Transverse colon (tissue), 3 donors: ENCODE results near the gene TARBP2.

Experiments used
- EP300 ChIP-seq: sonication (generic); formaldehyde crosslinking; IDR thresholded peaks from one replicate; pipeline ENCODE4 v1.6.1; 2017; ENCODE audit warnings: antibody characterized with exemption, low read depth
- TF ChIP-seq, protein P1 (sequence below), 5 experiments: fragments of 200-600 bp in 3 of 5; fragments of 450-650 bp in 2 of 5; sonication (generic) in 3 of 5; IDR thresholded peaks; 1 replicate in 2 of 5; 2 replicates in 3 of 5; pipeline ENCODE4 v1.5.1; 2016 to 2017; ENCODE audit warnings: antibody characterized with exemption in 5 of 5, inconsistent platforms in 3 of 5, mild to moderate bottlenecking in 2 of 5, moderate library complexity in 1 of 5

DNA sequence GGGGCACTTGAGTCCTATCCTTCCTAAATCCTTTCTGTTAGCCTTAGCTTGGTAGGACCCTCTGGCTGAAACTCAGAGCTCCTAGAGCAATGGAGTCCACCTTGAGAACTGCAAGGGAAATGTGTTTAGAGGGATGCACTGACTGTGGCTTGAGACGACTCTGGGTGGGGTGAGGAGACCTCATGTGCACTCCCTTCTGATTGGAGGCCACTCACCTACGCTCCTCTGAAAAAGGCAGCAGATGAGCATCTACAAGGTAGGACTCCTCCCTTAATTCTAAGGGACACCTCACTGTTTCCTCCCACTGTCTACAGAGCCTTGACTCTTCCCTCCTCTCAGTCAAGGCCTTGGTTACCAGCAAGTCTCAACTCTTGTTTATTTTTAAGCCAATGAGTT, 2.9 kb upstream of the TARBP2 start:
- TF ChIP-seq, protein P1, sequence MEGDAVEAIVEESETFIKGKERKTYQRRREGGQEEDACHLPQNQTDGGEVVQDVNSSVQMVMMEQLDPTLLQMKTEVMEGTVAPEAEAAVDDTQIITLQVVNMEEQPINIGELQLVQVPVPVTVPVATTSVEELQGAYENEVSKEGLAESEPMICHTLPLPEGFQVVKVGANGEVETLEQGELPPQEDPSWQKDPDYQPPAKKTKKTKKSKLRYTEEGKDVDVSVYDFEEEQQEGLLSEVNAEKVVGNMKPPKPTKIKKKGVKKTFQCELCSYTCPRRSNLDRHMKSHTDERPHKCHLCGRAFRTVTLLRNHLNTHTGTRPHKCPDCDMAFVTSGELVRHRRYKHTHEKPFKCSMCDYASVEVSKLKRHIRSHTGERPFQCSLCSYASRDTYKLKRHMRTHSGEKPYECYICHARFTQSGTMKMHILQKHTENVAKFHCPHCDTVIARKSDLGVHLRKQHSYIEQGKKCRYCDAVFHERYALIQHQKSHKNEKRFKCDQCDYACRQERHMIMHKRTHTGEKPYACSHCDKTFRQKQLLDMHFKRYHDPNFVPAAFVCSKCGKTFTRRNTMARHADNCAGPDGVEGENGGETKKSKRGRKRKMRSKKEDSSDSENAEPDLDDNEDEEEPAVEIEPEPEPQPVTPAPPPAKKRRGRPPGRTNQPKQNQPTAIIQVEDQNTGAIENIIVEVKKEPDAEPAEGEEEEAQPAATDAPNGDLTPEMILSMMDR (IDR thresholded peaks at IDR 0.05) = no peak
- TF ChIP-seq EP300 = no peak
